HG02970 (cell line): ENCODE data around the gene GPBAR1.
"Not testable (repeated sequence)": the region's sequence is repeated elsewhere in the genome, so short reads cannot be mapped to it uniquely, and the experiment has no call there.

ENCODE experiments used
- ATAC-seq: cut with Tn5 transposase; IDR thresholded peaks from one replicate; pipeline ENCODE4 v1.9.1; 2021; ENCODE audit warnings: mild to moderate bottlenecking, moderate library complexity, moderate number of reproducible peaks; ENCODE audit not compliant: unreplicated experiment, low FRiP score

The GPBAR1 gene

GRCh38 chr2:218265626-218266025 lies 4.8 kb downstream of the GPBAR1 start:
- ATAC-seq, result no peak

- ATAC-seq, result no peak
These were observed 5.6 kb downstream of the GPBAR1 start for GRCh38 chr2:218266316-218266979.

GRCh38 chr2:218267259-218267658 lies 6.4 kb downstream of the GPBAR1 start:
- no peak for ATAC-seq

- ATAC-seq, result peak; percentile 87
These were observed 9.3 kb downstream of the GPBAR1 start, which contains the start of the genes AAMP and PNKD for GRCh38 chr2:218269900-218270720. AAMP (minus strand) TSS chr2:218270137; CDS start chr2:218270086, 51 bp downstream. PNKD (plus strand) TSS chr2:218270519; CDS start chr2:218270536, 17 bp downstream.

- no peak for ATAC-seq
These were observed 10.1 kb downstream of the GPBAR1 start for GRCh38 chr2:218270721-218271486.

DNA sequence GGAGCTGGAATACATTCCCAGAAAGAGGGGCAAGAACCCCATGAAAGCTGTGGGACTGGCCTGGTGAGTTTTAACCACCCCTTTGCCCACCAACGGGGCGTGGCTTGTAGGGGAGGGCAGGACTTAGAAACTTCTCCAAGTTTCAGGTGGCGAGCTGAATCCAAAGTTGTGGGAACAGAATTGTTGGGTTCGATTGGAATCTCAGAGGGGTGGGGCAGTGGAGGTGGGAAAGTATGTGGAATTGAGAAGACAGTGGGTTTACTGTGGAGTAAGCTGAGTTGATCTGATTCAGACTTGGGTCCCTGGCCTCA lies 10.6 kb downstream of the GPBAR1 start:
- no peak for ATAC-seq

DNA sequence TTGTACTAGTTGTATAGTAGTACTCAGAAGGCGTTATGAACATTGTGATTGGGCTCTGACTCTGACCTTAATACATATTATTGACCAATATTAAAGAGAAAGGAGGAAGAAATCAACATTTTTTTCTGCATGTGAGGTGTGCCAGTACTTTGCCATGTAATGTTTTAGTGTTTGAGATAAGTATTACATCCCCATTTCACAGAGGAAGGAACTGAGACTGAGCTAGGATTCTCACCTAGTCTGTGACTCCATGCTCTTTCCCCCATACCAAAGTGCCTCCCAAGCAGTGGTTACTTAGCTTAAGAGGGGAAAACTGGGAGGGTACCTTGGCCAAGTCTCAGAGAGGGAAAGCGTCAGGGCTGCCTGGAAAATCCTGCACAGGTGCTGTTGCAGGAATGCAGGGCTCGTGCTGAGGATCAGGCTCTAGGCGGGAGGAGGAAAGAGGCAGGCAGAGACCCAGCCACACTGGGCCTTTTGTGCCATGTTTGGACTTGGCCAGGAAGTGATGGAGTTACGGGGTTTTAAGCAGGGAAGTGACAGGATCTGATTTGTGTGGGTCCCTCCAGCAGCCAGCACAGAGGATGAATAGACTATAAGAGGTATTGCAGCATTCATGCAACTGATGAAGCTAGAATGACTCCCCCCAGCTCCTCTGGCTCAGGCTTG lies 11.2 kb downstream of the GPBAR1 start:
- no peak for ATAC-seq

GRCh38 chr2:218272531-218273212 lies 11.9 kb downstream of the GPBAR1 start:
- no peak for ATAC-seq

DNA sequence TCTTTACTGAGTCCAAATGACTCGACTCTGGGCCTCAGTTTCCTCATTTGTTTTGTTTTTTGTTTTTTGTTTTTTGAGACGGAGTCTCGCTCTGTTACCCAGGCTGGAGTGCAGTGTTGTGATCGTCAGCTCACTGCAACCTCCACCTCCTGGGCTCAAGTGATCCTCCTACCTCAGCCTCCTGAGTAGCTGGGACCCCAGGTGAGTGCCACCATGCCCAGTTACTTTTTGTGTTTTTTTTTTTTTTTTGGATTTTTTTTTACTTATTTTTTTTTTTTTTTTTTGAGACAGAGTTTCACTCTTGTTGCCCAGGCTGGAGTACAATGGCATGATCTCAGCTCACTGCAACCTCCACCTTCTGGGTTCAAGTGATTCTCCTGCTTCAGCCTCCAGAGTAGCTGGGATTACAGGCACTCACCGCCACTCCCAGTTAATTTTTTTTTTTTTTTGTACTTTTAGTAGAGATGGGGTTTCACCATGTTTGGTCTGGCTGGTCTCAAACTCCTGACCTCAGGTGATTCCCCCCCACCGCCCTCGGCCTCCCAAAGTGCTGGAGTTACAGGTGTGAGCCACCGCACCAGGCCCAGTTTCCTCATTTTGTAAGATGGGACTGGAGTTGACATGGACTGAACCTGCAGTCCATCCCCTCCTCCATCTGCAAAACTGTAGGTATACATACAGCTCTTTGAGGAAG lies 12.5 kb downstream of the GPBAR1 start:
- ATAC-seq, result not testable (repeated sequence)

- no peak for ATAC-seq
These were observed 13.1 kb downstream of the GPBAR1 start for GRCh38 chr2:218273908-218274249.

DNA sequence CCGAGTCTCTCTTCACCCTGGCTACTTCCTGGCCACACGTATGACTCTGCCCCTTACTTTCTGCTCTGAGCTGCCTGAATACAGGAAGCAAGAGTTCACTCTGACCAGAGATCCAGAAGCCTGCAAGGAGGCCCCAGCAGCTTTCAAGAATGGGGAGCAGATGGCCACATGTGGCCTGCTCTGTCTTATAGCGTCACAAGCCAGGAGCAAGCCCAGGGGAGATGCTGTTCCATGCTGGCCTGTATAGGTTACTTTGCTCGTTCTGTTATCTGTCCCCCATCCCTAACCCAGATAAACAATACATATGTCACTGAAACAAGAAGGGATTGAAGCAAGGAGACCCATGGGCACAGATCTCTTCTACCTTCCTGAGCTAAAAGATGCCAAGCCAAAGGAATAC lies 13.8 kb downstream of the GPBAR1 start:
- ATAC-seq, result no peak

- ATAC-seq, result no peak
These were observed 14.7 kb downstream of the GPBAR1 start for GRCh38 chr2:218275371-218276072.

- ATAC-seq, result no peak
These were observed 16.4 kb downstream of the GPBAR1 start for GRCh38 chr2:218276986-218277755.

GRCh38 chr2:218277921-218278320 lies 17.1 kb downstream of the GPBAR1 start:
- ATAC-seq, result no peak

GRCh38 chr2:218278531-218279360 lies 17.9 kb downstream of the GPBAR1 start:
- no peak for ATAC-seq

- no peak for ATAC-seq
These were observed 19.6 kb downstream of the GPBAR1 start for GRCh38 chr2:218280260-218280870.

DNA sequence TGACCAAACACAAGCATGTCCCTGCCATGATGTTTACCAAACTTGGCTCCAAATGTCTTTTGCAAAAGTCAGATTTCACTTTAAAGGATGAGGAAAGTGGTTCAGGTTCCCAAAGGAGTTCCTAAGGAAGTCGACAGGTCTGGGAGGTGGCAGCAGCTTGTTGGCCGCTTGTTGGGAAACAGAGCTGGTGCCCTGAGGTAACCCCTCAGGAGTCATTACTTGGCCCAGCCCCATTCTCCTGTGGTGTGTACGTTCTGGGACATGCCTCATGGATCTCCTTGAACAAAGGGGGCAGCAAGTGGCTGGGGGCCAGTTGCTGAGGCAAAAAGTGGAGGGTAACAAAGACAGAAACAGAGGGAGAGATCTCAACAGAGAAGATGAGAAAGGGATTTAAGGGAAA lies 20.6 kb downstream of the GPBAR1 start:
- ATAC-seq, result no peak
